ENCODE measurements around the gene ATP8B4.

Gene ATP8B4

GRCh38 chr15:49895347-49896223 lies 223.4 kb downstream of the ATP8B4 start:
- no peak for DNase-seq (ENCODE audit: low read depth, low spot score)

- DNase-seq (ENCODE audit: low read depth, low spot score), result no peak
Measured at GRCh38 chr15:49890689-49891088, 228.3 kb downstream of the ATP8B4 start.

DNA sequence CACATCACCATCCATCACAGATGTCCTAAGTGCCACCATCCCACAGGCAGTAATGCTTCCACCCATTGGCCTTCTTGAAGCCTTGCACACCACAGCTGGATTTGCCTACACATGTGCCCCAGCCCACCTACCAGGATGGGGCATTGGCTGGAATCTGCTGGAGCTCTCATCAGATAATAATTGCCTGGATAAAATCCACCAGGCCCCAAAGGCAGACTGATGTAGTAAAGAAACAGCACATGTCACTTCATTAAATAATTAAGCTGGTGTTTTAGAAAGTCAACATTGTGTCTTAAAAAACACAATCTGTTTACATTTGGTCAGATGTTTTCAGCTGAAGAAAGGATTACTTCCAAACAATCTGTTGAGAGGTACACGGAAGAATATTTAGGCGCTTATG lies 229.5 kb downstream of the ATP8B4 start:
- no peak for DNase-seq (ENCODE audit: low read depth, low spot score)

DNA sequence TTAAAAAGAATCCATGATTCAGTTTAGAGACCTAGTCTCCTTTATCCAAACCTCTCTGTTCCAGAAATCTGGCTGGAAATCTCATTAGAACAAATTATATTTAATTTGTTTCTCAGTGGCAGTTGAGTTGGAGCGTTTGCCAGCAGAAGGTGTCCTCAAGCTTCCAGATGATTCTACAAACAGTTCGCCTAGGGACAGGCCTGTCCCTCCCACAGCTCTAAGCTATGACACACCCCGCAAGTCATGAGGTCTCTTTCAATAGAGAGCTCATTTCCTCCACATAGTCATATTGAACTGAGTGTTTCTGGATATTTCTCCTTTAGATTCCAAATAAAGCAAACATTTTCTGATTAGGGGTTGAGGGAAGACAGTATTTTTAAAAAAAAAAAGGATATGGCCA lies 230.3 kb downstream of the ATP8B4 start:
- no peak for DNase-seq (ENCODE audit: low read depth, low spot score)

DNA sequence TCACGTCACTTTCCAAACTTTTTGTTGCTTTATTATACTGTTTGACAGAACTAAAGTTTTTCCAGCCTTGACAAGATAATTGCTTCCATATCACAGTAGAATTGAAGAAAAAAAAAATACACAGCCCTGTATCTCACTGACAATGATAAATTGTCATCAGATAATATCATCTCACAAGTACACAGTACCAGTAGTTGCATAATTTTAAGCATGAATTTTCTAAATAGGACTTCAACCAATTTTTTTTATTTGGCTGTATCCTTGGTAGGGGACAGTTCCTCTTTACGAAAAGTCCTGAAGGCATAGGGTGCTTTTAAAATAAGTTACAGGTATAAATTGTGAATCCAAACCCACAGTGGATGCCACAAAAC lies 230.7 kb downstream of the ATP8B4 start:
- DNase-seq (ENCODE audit: low read depth, low spot score), result no peak

DNA sequence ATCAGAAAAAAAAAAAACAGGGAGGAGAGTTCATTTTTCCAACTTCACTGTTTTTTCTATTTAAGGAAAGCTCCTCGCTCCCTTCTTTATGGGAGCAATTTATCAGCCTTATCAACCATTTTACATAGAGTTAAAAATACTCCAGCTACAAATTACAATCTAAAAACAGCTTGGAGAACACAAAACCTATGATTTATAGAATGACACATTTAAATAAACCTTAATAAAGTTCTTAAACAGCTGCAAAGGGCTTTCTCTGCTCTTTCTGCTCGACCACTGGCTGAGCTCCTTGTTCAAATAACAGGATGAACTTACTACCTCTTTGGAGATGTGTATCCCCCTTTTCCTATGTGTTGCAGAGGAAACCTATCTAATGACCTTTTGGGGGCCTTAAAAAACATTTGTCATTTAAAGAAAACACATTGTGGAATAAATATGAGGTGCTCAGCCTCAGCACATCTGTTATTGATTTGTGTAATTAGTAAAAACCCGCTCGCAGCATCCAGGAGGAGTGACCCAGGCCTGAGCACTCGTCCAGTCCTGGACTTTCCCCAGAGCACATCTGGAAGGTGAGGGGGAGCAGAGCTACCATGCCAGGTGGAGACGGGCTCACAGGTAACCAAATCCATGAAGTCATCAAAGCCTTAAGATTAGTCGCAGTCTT lies 231.2 kb downstream of the ATP8B4 start:
- DNase-seq (ENCODE audit: low read depth, low spot score), result no peak

DNA sequence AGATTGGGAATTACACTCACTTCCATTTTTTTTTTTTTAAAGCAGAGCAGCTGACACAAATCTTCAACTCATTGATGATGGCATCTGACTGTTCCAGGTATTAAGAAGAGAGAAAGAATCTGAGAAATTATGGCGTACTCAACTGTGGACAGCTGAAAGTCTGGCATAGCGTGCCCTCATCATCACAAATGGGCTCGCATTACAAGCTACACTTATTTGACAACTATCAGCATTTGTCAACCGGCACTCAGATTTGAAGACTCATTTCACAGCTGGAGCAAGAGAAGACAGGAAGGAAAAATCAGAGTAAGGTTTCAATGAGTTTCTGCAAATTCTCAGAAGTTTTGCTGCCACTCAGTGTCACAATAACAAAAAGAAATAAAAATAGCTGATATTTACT lies 235.9 kb downstream of the ATP8B4 start:
- no peak for DNase-seq (ENCODE audit: low read depth, low spot score)

DNA sequence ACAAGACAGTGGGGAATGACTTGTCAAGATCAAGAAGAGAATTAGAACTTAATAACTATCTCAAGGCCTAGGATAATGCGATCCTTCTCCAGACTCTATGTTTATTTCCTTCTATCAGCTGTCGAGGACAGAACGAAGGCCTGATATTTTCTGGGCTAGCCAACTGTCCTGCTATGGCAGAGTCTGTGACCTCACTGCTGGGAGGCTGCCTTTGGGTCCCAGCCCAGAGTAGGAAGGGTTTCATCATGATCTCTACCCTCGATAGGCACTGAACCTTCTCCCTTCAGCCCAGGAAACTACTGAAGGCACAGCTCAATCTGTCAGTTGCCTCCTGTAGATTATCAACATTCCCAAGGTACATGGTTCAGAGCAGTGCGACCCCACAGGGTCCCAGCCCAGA lies 237.2 kb downstream of the ATP8B4 start:
- DNase-seq (ENCODE audit: low read depth, low spot score), result no peak

- DNase-seq (ENCODE audit: low read depth, low spot score), result no peak
Measured at GRCh38 chr15:49881433-49881832, 237.6 kb downstream of the ATP8B4 start.

DNA sequence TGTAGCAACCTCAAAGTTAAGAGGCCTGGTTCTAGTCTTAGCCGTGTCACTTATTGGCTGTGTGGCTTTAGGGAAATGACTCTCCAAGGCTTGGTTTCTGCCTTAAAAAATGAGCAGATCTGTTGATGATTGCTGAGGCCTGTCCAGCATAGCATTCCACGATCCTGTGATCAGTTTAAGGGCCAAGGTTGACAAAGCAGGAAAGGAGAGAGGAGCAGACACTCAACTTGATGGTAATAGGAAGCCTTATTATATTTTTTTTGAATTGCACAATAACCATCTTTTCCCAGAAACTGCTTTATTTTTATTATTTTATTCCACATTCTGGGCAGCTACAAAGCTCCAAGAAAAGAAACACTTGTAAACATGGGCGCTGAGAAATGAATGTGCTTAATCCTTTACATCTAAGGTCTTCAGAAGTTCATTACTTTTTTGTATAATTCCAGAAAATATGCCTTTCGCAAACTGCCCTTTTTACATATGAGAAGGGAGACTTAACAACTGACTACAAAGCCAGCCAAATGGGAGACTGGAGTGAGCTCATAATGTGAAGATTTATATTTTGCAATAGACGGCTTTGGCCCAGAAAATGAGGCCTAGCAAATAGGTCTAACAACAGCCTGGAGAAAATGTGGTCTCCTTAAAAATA lies 241.0 kb downstream of the ATP8B4 start:
- DNase-seq (ENCODE audit: low read depth, low spot score), result no peak

- no peak for DNase-seq (ENCODE audit: low read depth, low spot score)
Measured at GRCh38 chr15:49877117-49877872, 241.7 kb downstream of the ATP8B4 start.

DNA sequence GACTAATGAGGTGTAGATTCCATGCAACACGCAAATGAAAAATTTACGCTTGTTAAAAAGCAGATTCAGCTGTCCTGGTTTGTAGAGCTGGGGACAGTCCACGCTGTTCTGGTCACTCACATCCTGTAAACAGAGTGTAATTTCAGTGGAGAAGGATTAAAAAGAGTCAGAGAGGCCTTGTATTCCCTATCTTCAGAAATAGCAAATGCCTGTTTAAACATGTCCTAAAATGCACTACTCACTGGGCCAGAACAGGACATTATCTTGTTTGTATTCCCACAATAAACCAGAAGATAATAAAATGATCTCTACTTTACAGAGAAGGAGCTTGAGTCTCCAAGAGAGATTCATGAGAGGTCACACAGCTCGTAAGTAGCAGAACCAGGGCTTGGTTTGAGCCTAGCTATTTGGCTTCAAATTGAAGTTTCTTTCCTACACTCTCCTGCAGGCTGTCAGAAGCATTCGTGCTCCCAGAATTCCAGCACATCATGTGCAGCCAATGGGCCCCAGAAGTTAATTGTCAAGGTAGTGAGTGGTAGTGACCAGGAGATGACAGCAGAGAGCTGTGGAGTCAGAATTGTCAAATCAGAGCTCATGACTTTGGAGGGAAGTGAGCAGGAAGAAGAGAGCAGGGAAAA lies 242.5 kb downstream of the ATP8B4 start:
- DNase-seq (ENCODE audit: low read depth, low spot score), result no peak

- DNase-seq (ENCODE audit: low read depth, low spot score), result no peak
Measured at GRCh38 chr15:49875392-49875791, 243.6 kb downstream of the ATP8B4 start.

DNA sequence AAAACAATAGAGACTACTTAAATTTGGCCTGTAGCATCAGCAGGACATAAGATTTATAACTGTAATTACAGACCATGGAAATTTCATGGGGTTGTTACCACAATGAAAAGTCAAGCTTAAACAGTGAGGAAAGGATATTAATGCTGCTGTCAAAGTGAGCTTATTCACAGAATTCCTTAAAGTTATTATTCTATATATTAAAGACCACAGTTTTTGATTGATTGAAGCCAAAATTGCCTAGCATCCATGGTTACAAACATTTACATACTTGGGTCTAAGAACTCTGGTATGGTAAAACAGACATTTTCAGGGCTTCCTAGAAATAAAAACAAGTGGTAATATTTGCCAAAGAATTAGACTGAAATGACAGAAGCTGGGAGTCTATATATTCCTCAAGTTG lies 248.6 kb downstream of the ATP8B4 start:
- no peak for DNase-seq (ENCODE audit: low read depth, low spot score)

DNA sequence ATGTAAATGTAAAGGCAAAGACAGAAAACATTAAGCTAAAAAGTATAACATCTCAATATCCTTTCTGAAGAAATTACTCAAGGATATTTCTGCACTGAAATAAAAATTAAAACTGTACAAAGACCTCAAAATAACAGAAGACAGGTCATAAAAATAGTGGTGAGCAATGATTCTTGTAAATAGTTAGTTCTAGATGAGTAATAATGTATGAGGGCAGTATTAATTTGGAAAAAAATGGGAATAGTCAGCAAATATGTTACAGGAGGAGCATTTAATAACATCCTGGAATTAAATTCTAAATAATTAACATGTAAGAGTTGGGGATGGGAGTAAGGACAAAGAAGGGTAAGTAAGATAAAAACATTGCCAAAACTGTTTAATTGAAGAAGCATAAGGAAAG lies 250.7 kb downstream of the ATP8B4 start:
- no peak for DNase-seq (ENCODE audit: low read depth, low spot score)

DNA sequence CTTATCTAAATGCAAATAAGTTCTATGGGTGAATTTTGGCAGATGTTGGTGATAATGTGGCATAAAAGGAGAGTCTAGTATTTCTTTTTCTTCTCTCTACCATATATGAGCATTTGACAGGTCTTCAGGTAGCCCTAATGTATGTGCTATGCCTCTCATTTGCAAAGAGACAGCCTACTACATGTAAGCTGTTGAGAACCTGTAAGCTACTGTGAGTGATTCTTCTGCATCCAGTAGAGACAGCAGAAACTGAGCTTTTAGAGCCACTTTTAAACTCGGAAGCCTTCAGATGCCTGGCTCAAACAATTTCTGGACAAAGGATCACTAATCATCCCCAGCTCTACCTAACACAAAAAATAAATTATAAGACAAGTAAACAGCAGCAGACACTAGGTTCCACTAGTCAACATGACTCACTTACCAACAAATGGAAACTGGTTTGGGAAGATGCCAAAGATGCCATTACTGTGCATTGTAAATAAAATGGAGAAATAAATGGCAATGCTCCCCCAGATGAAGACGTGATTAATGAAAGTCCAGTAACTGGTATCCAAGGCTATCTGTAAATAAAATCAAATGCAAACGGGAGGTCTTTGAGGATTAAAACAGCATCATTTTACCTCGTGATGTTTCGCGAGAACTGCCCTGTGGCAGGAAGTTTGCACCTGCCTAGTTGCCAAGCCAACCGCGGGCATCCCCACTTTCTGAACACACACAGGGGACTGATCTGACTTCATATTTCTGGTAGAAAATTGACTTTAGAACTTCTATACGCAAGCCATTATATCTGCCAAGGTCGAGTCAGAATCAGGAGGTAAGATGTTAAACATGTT lies 252.9 kb downstream of the ATP8B4 start:
- no peak for DNase-seq (ENCODE audit: low read depth, low spot score)

DNA sequence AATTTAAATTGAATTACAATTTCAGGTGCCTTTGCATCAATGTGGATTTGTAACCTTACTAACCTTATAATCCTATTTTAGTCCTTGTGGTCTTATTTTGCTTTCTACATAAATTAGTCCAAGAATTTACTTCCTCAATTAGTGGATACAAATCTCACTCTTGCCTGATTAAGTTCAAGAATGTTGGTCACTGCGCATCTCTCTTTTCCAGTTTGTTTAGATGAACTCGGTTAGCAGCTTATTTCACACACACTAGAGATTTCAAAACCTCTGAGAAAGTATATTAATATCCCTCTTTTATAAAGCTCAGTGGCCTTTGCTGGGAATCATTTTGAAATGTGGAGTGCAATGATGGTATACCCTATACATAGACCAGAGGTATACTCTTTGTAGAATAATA lies 254.8 kb downstream of the ATP8B4 start:
- DNase-seq (ENCODE audit: low read depth, low spot score), result no peak

DNA sequence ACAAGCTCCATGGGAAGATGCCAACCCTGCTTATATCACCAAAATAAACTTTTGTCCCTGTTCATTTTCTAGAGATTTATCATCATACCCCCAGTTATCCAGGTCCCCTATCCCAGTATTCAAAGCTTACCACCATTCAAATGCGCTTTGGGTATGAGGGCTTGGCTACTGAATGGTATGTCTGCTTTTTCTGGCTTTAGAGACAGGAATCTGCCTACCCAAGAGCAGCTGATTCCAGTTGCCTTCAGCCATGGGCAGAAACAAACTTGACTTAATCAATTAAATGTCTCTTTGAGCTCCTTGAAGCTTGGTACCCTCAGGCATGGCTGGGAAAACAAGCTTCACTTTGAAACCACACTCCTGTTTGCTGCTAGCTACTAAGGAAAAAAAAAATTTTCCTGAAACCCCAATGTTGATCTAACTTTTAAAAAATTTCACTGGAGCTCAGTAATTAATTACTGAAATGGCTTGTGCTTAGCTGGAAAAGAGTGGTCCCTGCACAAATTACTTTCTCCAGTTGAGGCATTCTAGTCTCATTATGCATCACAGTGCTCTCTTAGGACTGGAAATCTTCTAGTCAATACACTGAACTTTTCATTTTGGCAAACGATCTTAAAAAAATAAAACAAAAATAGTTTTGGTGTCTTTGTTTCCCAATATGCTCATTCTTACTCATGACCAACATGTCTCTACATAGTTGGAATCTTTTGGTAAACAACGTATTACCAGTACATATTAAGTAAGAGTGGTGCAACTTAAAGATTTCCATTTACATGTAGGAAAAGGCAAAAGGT lies 255.4 kb downstream of the ATP8B4 start:
- DNase-seq (ENCODE audit: low read depth, low spot score), result no peak

DNA sequence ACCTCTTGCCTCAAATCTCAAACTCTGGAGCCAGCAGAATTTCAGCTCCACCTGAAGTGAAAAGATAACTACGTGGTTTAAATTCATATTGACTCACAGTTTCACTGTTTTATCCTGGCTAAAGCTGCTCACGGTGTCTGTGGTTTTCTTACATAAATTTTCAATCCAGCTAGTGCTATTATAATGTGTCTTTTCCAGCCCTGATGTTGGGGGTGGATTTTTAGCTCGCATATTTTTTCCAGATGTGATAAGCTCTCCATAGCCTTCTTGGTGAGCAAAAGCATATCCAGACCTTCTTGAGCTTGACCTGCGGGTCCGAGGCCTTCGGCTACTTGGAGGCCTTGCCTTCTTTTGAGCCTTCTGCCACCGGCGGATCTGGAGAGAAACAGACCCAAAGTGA lies 258.9 kb downstream of the ATP8B4 start:
- no peak for DNase-seq (ENCODE audit: low read depth, low spot score)
